WTC11 (cell line): Measurements from ENCODE around the gene TMEM25. TPM values are rescaled to one million over a fixed set of nuclear protein-coding genes. Genes with fewer than 3 reads are reported as not detected.

ENCODE experiments used
- ATAC-seq: fragments of 200-7000 bp; cut with Tn5 transposase; 2 replicates; pipeline ENCODE4 v1.10.0; 2021; ENCODE audit warnings: mild to moderate bottlenecking, moderate library complexity
- CTCF ChIA-PET: fragments of 300-600 bp; sonication (Branson Sonifier 250); formaldehyde crosslinking; loops from one replicate; lab custom pipeline; 2021; ENCODE audit warnings: antibody characterized with exemption; lab: Charles Lee
- POLR2A ChIA-PET: fragments of 350-600 bp; sonication (Branson Sonifier 250); formaldehyde crosslinking; loops from one replicate; lab custom pipeline; 2021; ENCODE audit warnings: antibody characterized with exemption; lab: Charles Lee
- DNase-seq: peaks from one replicate; pipeline ENCODE4 v3.0.0; 2021; ENCODE audit warnings: low spot score
- H3K27ac Mint-ChIP-seq: 2 replicates; pipeline ENCODE4 v1.8.0; 2021; ENCODE audit warnings: mixed read lengths
- H3K27me3 Mint-ChIP-seq: 2 replicates; pipeline ENCODE4 v1.8.0; 2021; ENCODE audit warnings: low read depth, mild to moderate bottlenecking, moderate library complexity, mixed read lengths
- H3K36me3 Mint-ChIP-seq: 2 replicates; pipeline ENCODE4 v1.8.0; 2021; ENCODE audit warnings: mixed read lengths
- H3K4me1 Mint-ChIP-seq: 2 replicates; pipeline ENCODE4 v1.8.0; 2022; ENCODE audit warnings: mixed read lengths
- H3K4me3 Mint-ChIP-seq: 2 replicates; pipeline ENCODE4 v1.8.0; 2021; ENCODE audit warnings: mild to moderate bottlenecking, moderate library complexity, mixed read lengths
- H3K9me3 Mint-ChIP-seq: 2 replicates; pipeline ENCODE4 v1.8.0; 2021; ENCODE audit warnings: mixed read lengths
- ATF3 ChIP-seq: sonication (generic); formaldehyde crosslinking; conservative IDR thresholded peaks from 2 replicates; pipeline ENCODE4 v1.8.1; 2022; ENCODE audit warnings: mild to moderate bottlenecking, missing genetic modification reagents
- ETV6 ChIP-seq: sonication (generic); formaldehyde crosslinking; IDR thresholded peaks from 2 replicates; pipeline ENCODE4 v1.8.1; 2022; ENCODE audit warnings: mild to moderate bottlenecking, missing genetic modification reagents
- FOXP4 ChIP-seq: sonication (generic); formaldehyde crosslinking; IDR thresholded peaks from 2 replicates; pipeline ENCODE4 v1.8.0; 2022; ENCODE audit warnings: mild to moderate bottlenecking, missing genetic modification reagents
- JAZF1 ChIP-seq: fragments of 250-450 bp; sonication (Bioruptor Pico); IDR thresholded peaks from 2 replicates; pipeline ENCODE4 v1.9.0; 2021; ENCODE audit warnings: moderate library complexity, mild to moderate bottlenecking, inconsistent platforms
- NFE2L1 ChIP-seq: sonication (generic); formaldehyde crosslinking; IDR thresholded peaks from 2 replicates; pipeline ENCODE4 v1.8.1; 2023; ENCODE audit warnings: missing genetic modification reagents
- NR2C2 ChIP-seq: sonication (generic); formaldehyde crosslinking; IDR thresholded peaks from 2 replicates; pipeline ENCODE4 v1.8.0; 2022; ENCODE audit warnings: mild to moderate bottlenecking, missing genetic modification reagents
- PRRX2 ChIP-seq: fragments of 250-450 bp; sonication (Bioruptor Pico); IDR thresholded peaks from 2 replicates; pipeline ENCODE4 v1.8.0; 2021; ENCODE audit warnings: mild to moderate bottlenecking
- RELA ChIP-seq: sonication (generic); formaldehyde crosslinking; IDR thresholded peaks from 2 replicates; pipeline ENCODE4 v1.8.1; 2022; ENCODE audit warnings: missing genetic modification reagents, mild to moderate bottlenecking, borderline replicate concordance
- RORB ChIP-seq: fragments of 250-450 bp; sonication (Bioruptor Pico); IDR thresholded peaks from 2 replicates; pipeline ENCODE4 v1.9.0; 2021; ENCODE audit warnings: mild to moderate bottlenecking
- SMAD3 ChIP-seq: sonication (generic); formaldehyde crosslinking; IDR thresholded peaks from 2 replicates; pipeline ENCODE4 v1.8.0; 2022; ENCODE audit warnings: missing genetic modification reagents, mild to moderate bottlenecking, borderline replicate concordance
- TCF7 ChIP-seq: sonication (generic); formaldehyde crosslinking; IDR thresholded peaks from 2 replicates; pipeline ENCODE4 v1.8.0; 2022; ENCODE audit warnings: mild to moderate bottlenecking, low read depth, missing genetic modification reagents, moderate library complexity
- TEAD4 ChIP-seq: sonication (generic); formaldehyde crosslinking; IDR thresholded peaks from 2 replicates; pipeline ENCODE4 v1.8.0; 2022; ENCODE audit warnings: mild to moderate bottlenecking, missing genetic modification reagents
- ZNF396 ChIP-seq: fragments of 250-450 bp; sonication (Bioruptor Pico); IDR thresholded peaks from 2 replicates; pipeline ENCODE4 v1.8.0; 2021; ENCODE audit warnings: mild to moderate bottlenecking, moderate library complexity, borderline replicate concordance
- total RNA-seq: library from RNA; stranded (reverse); gene quantifications from 3 replicates; pipeline ENCODE4 v1.2.3, GENCODE V29; 2021
- TF ChIP-seq, protein P1 (sequence below): fragments of 250-450 bp; sonication (Bioruptor Pico); IDR thresholded peaks from 2 replicates; pipeline ENCODE4 v2.1.2; 2022; ENCODE audit warnings: mild to moderate bottlenecking, moderate library complexity
- TF ChIP-seq, protein P2 (sequence below): sonication (generic); formaldehyde crosslinking; IDR thresholded peaks from 2 replicates; pipeline ENCODE4 v1.8.0; 2023; ENCODE audit warnings: missing genetic modification reagents, mild to moderate bottlenecking, borderline replicate concordance
- TF ChIP-seq, protein P3 (sequence below): sonication (generic); formaldehyde crosslinking; IDR thresholded peaks from 2 replicates; pipeline ENCODE4 v1.8.0; 2022; ENCODE audit warnings: missing genetic modification reagents
- TF ChIP-seq, protein P4 (sequence below): fragments of 250-450 bp; sonication (Bioruptor Pico); IDR thresholded peaks from 2 replicates; pipeline ENCODE4 v1.9.0; 2021; ENCODE audit warnings: mild to moderate bottlenecking, borderline replicate concordance
- TF ChIP-seq, protein P5 (sequence below): sonication (generic); formaldehyde crosslinking; conservative IDR thresholded peaks from 2 replicates; pipeline ENCODE4 v1.8.1; 2023; ENCODE audit warnings: mild to moderate bottlenecking, low read depth, missing genetic modification reagents, moderate library complexity

The TMEM25 gene
- total RNA-seq, 1 experiment from 2014 or later = 19.7 TPM

- Mint-ChIP-seq H3K4me1 (peaks cover 28% of the 10 kb centered on the region), H3K4me3 (peak overlapping the region; percentile 96), H3K9me3 (no peaks in the 10 kb centered on the region), H3K27me3 (peaks cover 3% of the 10 kb centered on the region; the same call in 1 of the 2 replicates), H3K36me3 (no peaks in the 10 kb centered on the region), H3K27ac (peak overlapping the region; percentile 48)
- ChIA-PET POLR2A (no interaction called here), CTCF (interaction anchor here (1.1 to 1.2 kb wide), 2 partner anchors 8 to 359 kb away, joined by 3 read pairs; no protein-coding TSS in a partner anchor)
- DNase-seq (no peak), ATAC-seq (no peak)
- TF ChIP-seq ZNF396 (CRISPR knock-in tag) (no peak), RELA (CRISPR knock-in tag) (no peak; the same call in 1 of the 2 replicates), SMAD3 (CRISPR knock-in tag) (no peak), FOXP4 (CRISPR knock-in tag) (no peak), TEAD4 (CRISPR knock-in tag) (no peak), TCF7 (no peak), ATF3 (CRISPR knock-in tag) (no peak), ETV6 (CRISPR knock-in tag) (no peak), JAZF1 (CRISPR knock-in tag) (no peak), NFE2L1 (CRISPR knock-in tag) (no peak), RORB (no peak), PRRX2 (no peak), NR2C2 (CRISPR knock-in tag) (no peak)
- TF ChIP-seq, protein P1, sequence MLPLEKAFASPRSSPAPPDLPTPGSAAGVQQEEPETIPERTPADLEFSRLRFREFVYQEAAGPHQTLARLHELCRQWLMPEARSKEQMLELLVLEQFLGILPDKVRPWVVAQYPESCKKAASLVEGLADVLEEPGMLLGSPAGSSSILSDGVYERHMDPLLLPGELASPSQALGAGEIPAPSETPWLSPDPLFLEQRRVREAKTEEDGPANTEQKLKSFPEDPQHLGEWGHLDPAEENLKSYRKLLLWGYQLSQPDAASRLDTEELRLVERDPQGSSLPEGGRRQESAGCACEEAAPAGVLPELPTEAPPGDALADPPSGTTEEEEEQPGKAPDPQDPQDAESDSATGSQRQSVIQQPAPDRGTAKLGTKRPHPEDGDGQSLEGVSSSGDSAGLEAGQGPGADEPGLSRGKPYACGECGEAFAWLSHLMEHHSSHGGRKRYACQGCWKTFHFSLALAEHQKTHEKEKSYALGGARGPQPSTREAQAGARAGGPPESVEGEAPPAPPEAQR (CRISPR knock-in tag) = no peak
- TF ChIP-seq, protein P2, sequence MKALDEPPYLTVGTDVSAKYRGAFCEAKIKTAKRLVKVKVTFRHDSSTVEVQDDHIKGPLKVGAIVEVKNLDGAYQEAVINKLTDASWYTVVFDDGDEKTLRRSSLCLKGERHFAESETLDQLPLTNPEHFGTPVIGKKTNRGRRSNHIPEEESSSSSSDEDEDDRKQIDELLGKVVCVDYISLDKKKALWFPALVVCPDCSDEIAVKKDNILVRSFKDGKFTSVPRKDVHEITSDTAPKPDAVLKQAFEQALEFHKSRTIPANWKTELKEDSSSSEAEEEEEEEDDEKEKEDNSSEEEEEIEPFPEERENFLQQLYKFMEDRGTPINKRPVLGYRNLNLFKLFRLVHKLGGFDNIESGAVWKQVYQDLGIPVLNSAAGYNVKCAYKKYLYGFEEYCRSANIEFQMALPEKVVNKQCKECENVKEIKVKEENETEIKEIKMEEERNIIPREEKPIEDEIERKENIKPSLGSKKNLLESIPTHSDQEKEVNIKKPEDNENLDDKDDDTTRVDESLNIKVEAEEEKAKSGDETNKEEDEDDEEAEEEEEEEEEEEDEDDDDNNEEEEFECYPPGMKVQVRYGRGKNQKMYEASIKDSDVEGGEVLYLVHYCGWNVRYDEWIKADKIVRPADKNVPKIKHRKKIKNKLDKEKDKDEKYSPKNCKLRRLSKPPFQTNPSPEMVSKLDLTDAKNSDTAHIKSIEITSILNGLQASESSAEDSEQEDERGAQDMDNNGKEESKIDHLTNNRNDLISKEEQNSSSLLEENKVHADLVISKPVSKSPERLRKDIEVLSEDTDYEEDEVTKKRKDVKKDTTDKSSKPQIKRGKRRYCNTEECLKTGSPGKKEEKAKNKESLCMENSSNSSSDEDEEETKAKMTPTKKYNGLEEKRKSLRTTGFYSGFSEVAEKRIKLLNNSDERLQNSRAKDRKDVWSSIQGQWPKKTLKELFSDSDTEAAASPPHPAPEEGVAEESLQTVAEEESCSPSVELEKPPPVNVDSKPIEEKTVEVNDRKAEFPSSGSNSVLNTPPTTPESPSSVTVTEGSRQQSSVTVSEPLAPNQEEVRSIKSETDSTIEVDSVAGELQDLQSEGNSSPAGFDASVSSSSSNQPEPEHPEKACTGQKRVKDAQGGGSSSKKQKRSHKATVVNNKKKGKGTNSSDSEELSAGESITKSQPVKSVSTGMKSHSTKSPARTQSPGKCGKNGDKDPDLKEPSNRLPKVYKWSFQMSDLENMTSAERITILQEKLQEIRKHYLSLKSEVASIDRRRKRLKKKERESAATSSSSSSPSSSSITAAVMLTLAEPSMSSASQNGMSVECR = no peak
- TF ChIP-seq, protein P3, sequence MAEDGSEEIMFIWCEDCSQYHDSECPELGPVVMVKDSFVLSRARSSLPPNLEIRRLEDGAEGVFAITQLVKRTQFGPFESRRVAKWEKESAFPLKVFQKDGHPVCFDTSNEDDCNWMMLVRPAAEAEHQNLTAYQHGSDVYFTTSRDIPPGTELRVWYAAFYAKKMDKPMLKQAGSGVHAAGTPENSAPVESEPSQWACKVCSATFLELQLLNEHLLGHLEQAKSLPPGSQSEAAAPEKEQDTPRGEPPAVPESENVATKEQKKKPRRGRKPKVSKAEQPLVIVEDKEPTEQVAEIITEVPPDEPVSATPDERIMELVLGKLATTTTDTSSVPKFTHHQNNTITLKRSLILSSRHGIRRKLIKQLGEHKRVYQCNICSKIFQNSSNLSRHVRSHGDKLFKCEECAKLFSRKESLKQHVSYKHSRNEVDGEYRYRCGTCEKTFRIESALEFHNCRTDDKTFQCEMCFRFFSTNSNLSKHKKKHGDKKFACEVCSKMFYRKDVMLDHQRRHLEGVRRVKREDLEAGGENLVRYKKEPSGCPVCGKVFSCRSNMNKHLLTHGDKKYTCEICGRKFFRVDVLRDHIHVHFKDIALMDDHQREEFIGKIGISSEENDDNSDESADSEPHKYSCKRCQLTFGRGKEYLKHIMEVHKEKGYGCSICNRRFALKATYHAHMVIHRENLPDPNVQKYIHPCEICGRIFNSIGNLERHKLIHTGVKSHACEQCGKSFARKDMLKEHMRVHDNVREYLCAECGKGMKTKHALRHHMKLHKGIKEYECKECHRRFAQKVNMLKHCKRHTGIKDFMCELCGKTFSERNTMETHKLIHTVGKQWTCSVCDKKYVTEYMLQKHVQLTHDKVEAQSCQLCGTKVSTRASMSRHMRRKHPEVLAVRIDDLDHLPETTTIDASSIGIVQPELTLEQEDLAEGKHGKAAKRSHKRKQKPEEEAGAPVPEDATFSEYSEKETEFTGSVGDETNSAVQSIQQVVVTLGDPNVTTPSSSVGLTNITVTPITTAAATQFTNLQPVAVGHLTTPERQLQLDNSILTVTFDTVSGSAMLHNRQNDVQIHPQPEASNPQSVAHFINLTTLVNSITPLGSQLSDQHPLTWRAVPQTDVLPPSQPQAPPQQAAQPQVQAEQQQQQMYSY = no peak
- TF ChIP-seq, protein P4, sequence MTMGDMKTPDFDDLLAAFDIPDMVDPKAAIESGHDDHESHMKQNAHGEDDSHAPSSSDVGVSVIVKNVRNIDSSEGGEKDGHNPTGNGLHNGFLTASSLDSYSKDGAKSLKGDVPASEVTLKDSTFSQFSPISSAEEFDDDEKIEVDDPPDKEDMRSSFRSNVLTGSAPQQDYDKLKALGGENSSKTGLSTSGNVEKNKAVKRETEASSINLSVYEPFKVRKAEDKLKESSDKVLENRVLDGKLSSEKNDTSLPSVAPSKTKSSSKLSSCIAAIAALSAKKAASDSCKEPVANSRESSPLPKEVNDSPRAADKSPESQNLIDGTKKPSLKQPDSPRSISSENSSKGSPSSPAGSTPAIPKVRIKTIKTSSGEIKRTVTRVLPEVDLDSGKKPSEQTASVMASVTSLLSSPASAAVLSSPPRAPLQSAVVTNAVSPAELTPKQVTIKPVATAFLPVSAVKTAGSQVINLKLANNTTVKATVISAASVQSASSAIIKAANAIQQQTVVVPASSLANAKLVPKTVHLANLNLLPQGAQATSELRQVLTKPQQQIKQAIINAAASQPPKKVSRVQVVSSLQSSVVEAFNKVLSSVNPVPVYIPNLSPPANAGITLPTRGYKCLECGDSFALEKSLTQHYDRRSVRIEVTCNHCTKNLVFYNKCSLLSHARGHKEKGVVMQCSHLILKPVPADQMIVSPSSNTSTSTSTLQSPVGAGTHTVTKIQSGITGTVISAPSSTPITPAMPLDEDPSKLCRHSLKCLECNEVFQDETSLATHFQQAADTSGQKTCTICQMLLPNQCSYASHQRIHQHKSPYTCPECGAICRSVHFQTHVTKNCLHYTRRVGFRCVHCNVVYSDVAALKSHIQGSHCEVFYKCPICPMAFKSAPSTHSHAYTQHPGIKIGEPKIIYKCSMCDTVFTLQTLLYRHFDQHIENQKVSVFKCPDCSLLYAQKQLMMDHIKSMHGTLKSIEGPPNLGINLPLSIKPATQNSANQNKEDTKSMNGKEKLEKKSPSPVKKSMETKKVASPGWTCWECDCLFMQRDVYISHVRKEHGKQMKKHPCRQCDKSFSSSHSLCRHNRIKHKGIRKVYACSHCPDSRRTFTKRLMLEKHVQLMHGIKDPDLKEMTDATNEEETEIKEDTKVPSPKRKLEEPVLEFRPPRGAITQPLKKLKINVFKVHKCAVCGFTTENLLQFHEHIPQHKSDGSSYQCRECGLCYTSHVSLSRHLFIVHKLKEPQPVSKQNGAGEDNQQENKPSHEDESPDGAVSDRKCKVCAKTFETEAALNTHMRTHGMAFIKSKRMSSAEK (CRISPR knock-in tag) = no peak
- TF ChIP-seq, protein P5, sequence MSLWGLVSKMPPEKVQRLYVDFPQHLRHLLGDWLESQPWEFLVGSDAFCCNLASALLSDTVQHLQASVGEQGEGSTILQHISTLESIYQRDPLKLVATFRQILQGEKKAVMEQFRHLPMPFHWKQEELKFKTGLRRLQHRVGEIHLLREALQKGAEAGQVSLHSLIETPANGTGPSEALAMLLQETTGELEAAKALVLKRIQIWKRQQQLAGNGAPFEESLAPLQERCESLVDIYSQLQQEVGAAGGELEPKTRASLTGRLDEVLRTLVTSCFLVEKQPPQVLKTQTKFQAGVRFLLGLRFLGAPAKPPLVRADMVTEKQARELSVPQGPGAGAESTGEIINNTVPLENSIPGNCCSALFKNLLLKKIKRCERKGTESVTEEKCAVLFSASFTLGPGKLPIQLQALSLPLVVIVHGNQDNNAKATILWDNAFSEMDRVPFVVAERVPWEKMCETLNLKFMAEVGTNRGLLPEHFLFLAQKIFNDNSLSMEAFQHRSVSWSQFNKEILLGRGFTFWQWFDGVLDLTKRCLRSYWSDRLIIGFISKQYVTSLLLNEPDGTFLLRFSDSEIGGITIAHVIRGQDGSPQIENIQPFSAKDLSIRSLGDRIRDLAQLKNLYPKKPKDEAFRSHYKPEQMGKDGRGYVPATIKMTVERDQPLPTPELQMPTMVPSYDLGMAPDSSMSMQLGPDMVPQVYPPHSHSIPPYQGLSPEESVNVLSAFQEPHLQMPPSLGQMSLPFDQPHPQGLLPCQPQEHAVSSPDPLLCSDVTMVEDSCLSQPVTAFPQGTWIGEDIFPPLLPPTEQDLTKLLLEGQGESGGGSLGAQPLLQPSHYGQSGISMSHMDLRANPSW = no peak
Measured at GRCh38 chr11:118530180-118530682, 761 bp upstream of the TMEM25 start.
